Measurements from ENCODE around the gene TCF25. TPM values are rescaled to one million over a fixed set of nuclear protein-coding genes. Genes with fewer than 3 reads are reported as not detected.

The TCF25 gene
- total RNA-seq, 2 experiments from 2014 or later, result 218 to 243 TPM

GRCh38 chr16:89945654-89946053 is 72.3 kb downstream of the TCF25 start:
- no peaks in the 10 kb centered on the region for H3K9me3 Mint-ChIP-seq
- POLR2A ChIA-PET, result interaction anchor here (0.6 kb wide), 1 partner anchor 88 kb away, joined by 4 read pairs; no protein-coding TSS in a partner anchor
- H3K27me3 Mint-ChIP-seq, result peaks cover 51% of the 10 kb centered on the region
- no peaks in the 10 kb centered on the region for H3K36me3 Mint-ChIP-seq
- H3K27ac Mint-ChIP-seq, result no peak overlapping the region
- DNase-seq, result no peak
- ATAC-seq (ENCODE audit: low read depth), result no peak
- no peak overlapping the region for H3K4me3 Mint-ChIP-seq
- no peaks in the 10 kb centered on the region for H3K4me1 Mint-ChIP-seq

GRCh38 chr16:89946515-89946914 is 73.1 kb downstream of the TCF25 start:
- ATAC-seq (ENCODE audit: low read depth) (no peak), DNase-seq (no peak)
- POLR2A ChIA-PET, result no interaction called here
- Mint-ChIP-seq H3K36me3 (no peaks in the 10 kb centered on the region), H3K27ac (no peak overlapping the region), H3K4me3 (no peak overlapping the region), H3K27me3 (peaks cover 44% of the 10 kb centered on the region), H3K9me3 (no peaks in the 10 kb centered on the region), H3K4me1 (no peaks in the 10 kb centered on the region)

GRCh38 chr16:89949121-89949742 is 75.8 kb downstream of the TCF25 start:
- DNase-seq (peak; percentile 41), ATAC-seq (ENCODE audit: low read depth) (no peak)
- H3K27me3 Mint-ChIP-seq, result peaks cover 33% of the 10 kb centered on the region
- H3K36me3 Mint-ChIP-seq, result no peaks in the 10 kb centered on the region
- POLR2A ChIA-PET, result interaction anchor here (0.7 to 1.3 kb wide), 3 partner anchors 24 to 133 kb away, joined by 3 read pairs; partner anchors contain the start of gene FANCA
- H3K9me3 Mint-ChIP-seq, result no peaks in the 10 kb centered on the region
- no peak overlapping the region for H3K27ac Mint-ChIP-seq
- peak overlapping the region; percentile 80 for H3K4me3 Mint-ChIP-seq
- H3K4me1 Mint-ChIP-seq, result peaks cover 3% of the 10 kb centered on the region

- POLR2A ChIA-PET, result interaction anchor here (0.8 to 1.3 kb wide), 2 partner anchors 23 to 28 kb away, joined by 3 read pairs; no protein-coding TSS in a partner anchor
- peaks cover 32% of the 10 kb centered on the region for H3K27me3 Mint-ChIP-seq
- H3K4me1 Mint-ChIP-seq, result peaks cover 3% of the 10 kb centered on the region
- DNase-seq (no peak), ATAC-seq (ENCODE audit: low read depth) (no peak)
- no peak overlapping the region for H3K27ac Mint-ChIP-seq
- H3K36me3 Mint-ChIP-seq, result no peaks in the 10 kb centered on the region
- peak overlapping the region; percentile 80 for H3K4me3 Mint-ChIP-seq
- no peaks in the 10 kb centered on the region for H3K9me3 Mint-ChIP-seq
Measured at GRCh38 chr16:89949756-89950155, 76.4 kb downstream of the TCF25 start.

GRCh38 chr16:89951509-89951908 is 78.1 kb downstream of the TCF25 start:
- no peaks in the 10 kb centered on the region for H3K9me3 Mint-ChIP-seq
- peaks cover 3% of the 10 kb centered on the region for H3K4me1 Mint-ChIP-seq
- ATAC-seq (ENCODE audit: low read depth) (no peak), DNase-seq (no peak)
- H3K27ac Mint-ChIP-seq, result no peak overlapping the region
- POLR2A ChIA-PET, result no interaction called here
- H3K36me3 Mint-ChIP-seq, result no peaks in the 10 kb centered on the region
- H3K27me3 Mint-ChIP-seq, result peaks cover 18% of the 10 kb centered on the region
- H3K4me3 Mint-ChIP-seq, result no peak overlapping the region

GRCh38 chr16:89952049-89952448 is 78.7 kb downstream of the TCF25 start:
- Mint-ChIP-seq H3K36me3 (no peaks in the 10 kb centered on the region), H3K27ac (no peak overlapping the region), H3K9me3 (no peaks in the 10 kb centered on the region), H3K4me3 (no peak overlapping the region), H3K4me1 (peaks cover 3% of the 10 kb centered on the region), H3K27me3 (peaks cover 15% of the 10 kb centered on the region)
- DNase-seq, result no peak
- no peak for ATAC-seq (ENCODE audit: low read depth)
- POLR2A ChIA-PET, result no interaction called here

GRCh38 chr16:89952551-89952950 is 79.2 kb downstream of the TCF25 start:
- POLR2A ChIA-PET, result no interaction called here
- no peak overlapping the region for H3K27ac Mint-ChIP-seq

GRCh38 chr16:89953671-89954406 is 80.4 kb downstream of the TCF25 start:
- Mint-ChIP-seq H3K4me3 (no peak overlapping the region), H3K36me3 (peaks cover 2% of the 10 kb centered on the region), H3K4me1 (peaks cover 3% of the 10 kb centered on the region), H3K27ac (no peak overlapping the region), H3K27me3 (no peaks in the 10 kb centered on the region), H3K9me3 (no peaks in the 10 kb centered on the region)
- POLR2A ChIA-PET, result no interaction called here
- ATAC-seq (ENCODE audit: low read depth) (no peak), DNase-seq (no peak)

More at GRCh38 chr16:89952551-89952950, 79.2 kb downstream of the TCF25 start:
- ATAC-seq (ENCODE audit: low read depth) (no peak), DNase-seq (no peak)
- Mint-ChIP-seq H3K36me3 (no peaks in the 10 kb centered on the region), H3K9me3 (no peaks in the 10 kb centered on the region), H3K27me3 (peaks cover 10% of the 10 kb centered on the region), H3K4me3 (no peak overlapping the region), H3K4me1 (peaks cover 3% of the 10 kb centered on the region)

GRCh38 chr16:89954462-89954861 is 81.1 kb downstream of the TCF25 start:
- Mint-ChIP-seq H3K4me3 (no peak overlapping the region), H3K9me3 (no peaks in the 10 kb centered on the region), H3K27me3 (no peaks in the 10 kb centered on the region), H3K4me1 (peaks cover 3% of the 10 kb centered on the region), H3K27ac (no peak overlapping the region), H3K36me3 (peaks cover 2% of the 10 kb centered on the region)
- no peak for DNase-seq
- POLR2A ChIA-PET, result no interaction called here
- ATAC-seq (ENCODE audit: low read depth), result no peak

GRCh38 chr16:89955001-89955685 is 81.8 kb downstream of the TCF25 start:
- H3K27me3 Mint-ChIP-seq, result no peaks in the 10 kb centered on the region
- ATAC-seq (ENCODE audit: low read depth), result no peak
- H3K9me3 Mint-ChIP-seq, result no peaks in the 10 kb centered on the region
- no peak overlapping the region for H3K27ac Mint-ChIP-seq
- POLR2A ChIA-PET, result no interaction called here
- H3K4me3 Mint-ChIP-seq, result no peak overlapping the region
- no peak for DNase-seq
- peaks cover 3% of the 10 kb centered on the region for H3K4me1 Mint-ChIP-seq
- H3K36me3 Mint-ChIP-seq, result peaks cover 2% of the 10 kb centered on the region

- POLR2A ChIA-PET, result no interaction called here
- DNase-seq, result no peak
- ATAC-seq (ENCODE audit: low read depth), result no peak
- H3K27me3 Mint-ChIP-seq, result no peaks in the 10 kb centered on the region
- no peaks in the 10 kb centered on the region for H3K9me3 Mint-ChIP-seq
- H3K27ac Mint-ChIP-seq, result no peak overlapping the region
- H3K4me3 Mint-ChIP-seq, result no peak overlapping the region
- peaks cover 2% of the 10 kb centered on the region for H3K36me3 Mint-ChIP-seq
- peaks cover 3% of the 10 kb centered on the region for H3K4me1 Mint-ChIP-seq
Measured at GRCh38 chr16:89956505-89957215, 83.3 kb downstream of the TCF25 start.

GRCh38 chr16:89957216-89957785 is 83.9 kb downstream of the TCF25 start:
- H3K27ac Mint-ChIP-seq, result no peak overlapping the region
- no peaks in the 10 kb centered on the region for H3K27me3 Mint-ChIP-seq
- H3K4me3 Mint-ChIP-seq, result no peak overlapping the region
- POLR2A ChIA-PET, result no interaction called here
- no peak for ATAC-seq (ENCODE audit: low read depth)
- peaks cover 2% of the 10 kb centered on the region for H3K36me3 Mint-ChIP-seq
- peaks cover 3% of the 10 kb centered on the region for H3K4me1 Mint-ChIP-seq
- no peak for DNase-seq
- no peaks in the 10 kb centered on the region for H3K9me3 Mint-ChIP-seq

GRCh38 chr16:89958068-89958467 is 84.7 kb downstream of the TCF25 start:
- H3K9me3 Mint-ChIP-seq, result no peaks in the 10 kb centered on the region
- H3K27ac Mint-ChIP-seq, result no peak overlapping the region
- ATAC-seq (ENCODE audit: low read depth) (no peak), DNase-seq (no peak)
- H3K36me3 Mint-ChIP-seq, result peaks cover 2% of the 10 kb centered on the region
- POLR2A ChIA-PET, result no interaction called here
- no peaks in the 10 kb centered on the region for H3K27me3 Mint-ChIP-seq
- no peak overlapping the region for H3K4me3 Mint-ChIP-seq
- H3K4me1 Mint-ChIP-seq, result peaks cover 3% of the 10 kb centered on the region

Data from activated naive CD8-positive, alpha-beta T cell treated with anti-CD3 and anti-CD28 coated beads, Interleukin-2, amount 10 ng/mL, durations not matched to agents 7 days and 5 days (primary cell).